A549 (cell line): Measurements from ENCODE around the gene SEMA4B. TPM values are rescaled to one million over a fixed set of nuclear protein-coding genes. Genes with fewer than 3 reads are reported as not detected.

ENCODE experiments used
- ATAC-seq, 2 experiments: fragments of 200-7000 bp in 1 of 2; fragments of >200 bp in 1 of 2; cut with Nextera tagmentation in 1 of 2; cut with Tn5 transposase in 1 of 2; 3 replicates each; pipeline versions ENCODE4 v1.8.0 to v1.9.1; 2018 to 2020; ENCODE audit warnings: mild to moderate bottlenecking in 1 of 2, moderate library complexity in 1 of 2
- CTCF ChIA-PET: fragments of 300-600 bp; sonication (Branson Sonifier 250); formaldehyde crosslinking; extraction: SDS; loops from one replicate; lab custom pipeline; 2021; ENCODE audit warnings: antibody characterized with exemption, inconsistent platforms; lab: Yijun Ruan, JAX
- POLR2A ChIA-PET: fragments of 350-600 bp; formaldehyde crosslinking; extraction: SDS; loops from one replicate; lab custom pipeline; 2021; ENCODE audit warnings: antibody characterized with exemption, inconsistent platforms; lab: Yijun Ruan, JAX
- DNase-seq, 2 experiments: peaks; one replicate each; pipeline versions ENCODE4 v3.0.0 to v3.0.0-alpha.2; 2011 to 2016; ENCODE audit warnings: low read depth in 1 of 2, low spot score in 1 of 2
- FAIRE-seq: peaks from 2 replicates; lab custom pipeline; 2011; peaks lifted over from hg19 to GRCh38; lab: Jason Lieb, UNC
- H3K27ac ChIP-seq, 2 experiments: fragments of >200 bp; sonication (Bioruptor Twin); formaldehyde crosslinking; 3 replicates each; pipeline ENCODE4 v1.5.1; 2016 to 2017
- H3K4me1 ChIP-seq: fragments of >200 bp; sonication (Bioruptor Twin); formaldehyde crosslinking; 3 replicates; pipeline ENCODE4 v1.6.1; 2016
- H3K4me2 ChIP-seq: fragments of >200 bp; sonication (Bioruptor Twin); formaldehyde crosslinking; 3 replicates; pipeline ENCODE4 v1.6.1; 2016
- H3K4me3 ChIP-seq: fragments of >200 bp; sonication (Bioruptor Twin); formaldehyde crosslinking; 3 replicates; pipeline ENCODE4 v1.5.1; 2016
- H3K9me3 ChIP-seq: fragments of >200 bp; sonication (Bioruptor Twin); formaldehyde crosslinking; 3 replicates; pipeline ENCODE4 v1.6.1; 2016
- CBX2 ChIP-seq: fragments of 200-600 bp; sonication (generic); IDR thresholded peaks from 2 replicates; pipeline ENCODE4 v1.6.1; 2016; ENCODE audit warnings: low read depth, mild to moderate bottlenecking, borderline replicate concordance
- CBX8 ChIP-seq: fragments of 200-600 bp; sonication (generic); IDR thresholded peaks from 2 replicates; pipeline ENCODE4 v1.6.1; 2016
- CHD2 ChIP-seq: fragments of 150-350 bp; IDR thresholded peaks from 2 replicates; pipeline ENCODE4 v1.6.1; 2014; ENCODE audit warnings: low read length; ENCODE audit not compliant: partially characterized antibody
- EHF ChIP-seq: fragments of 250-450 bp; sonication (Bioruptor Pico); IDR thresholded peaks from 2 replicates; pipeline ENCODE4 v1.5.0; 2020; ENCODE audit warnings: mild to moderate bottlenecking
- EHMT2 ChIP-seq: fragments of 200-600 bp; sonication (generic); IDR thresholded peaks from 2 replicates; pipeline ENCODE4 v1.6.1; 2016; ENCODE audit warnings: antibody characterized with exemption, low read depth, mild to moderate bottlenecking, moderate library complexity
- HEYL ChIP-seq: fragments of 250-450 bp; sonication (Bioruptor Pico); IDR thresholded peaks from 2 replicates; pipeline ENCODE4 v1.8.0; 2021; ENCODE audit warnings: mild to moderate bottlenecking, moderate library complexity
- HOXA7 ChIP-seq: fragments of 250-450 bp; sonication (Bioruptor Pico); IDR thresholded peaks from 2 replicates; pipeline ENCODE4 v1.5.0; 2020; ENCODE audit warnings: mild to moderate bottlenecking, moderate library complexity
- JUN ChIP-seq, 2 experiments: fragments of >200 bp; sonication (Bioruptor Twin); formaldehyde crosslinking; IDR thresholded peaks; 2 replicates in 1 of 2; 3 replicates in 1 of 2; pipeline ENCODE4 v1.6.1; 2016 to 2017
- JUNB ChIP-seq: fragments of >200 bp; sonication (Bioruptor Twin); formaldehyde crosslinking; IDR thresholded peaks from 2 replicates; pipeline ENCODE4 v1.6.1; 2016
- KDM1A ChIP-seq: fragments of 200-600 bp; sonication (generic); IDR thresholded peaks from 2 replicates; pipeline ENCODE4 v1.6.1; 2016; ENCODE audit warnings: low read depth, mild to moderate bottlenecking
- KDM5A ChIP-seq: fragments of 200-600 bp; sonication (generic); IDR thresholded peaks from 2 replicates; pipeline ENCODE4 v1.6.1; 2016; ENCODE audit warnings: antibody characterized with exemption, mild to moderate bottlenecking
- MAFK ChIP-seq: fragments of 450-650 bp; IDR thresholded peaks from 2 replicates; pipeline ENCODE4 v1.6.1; 2014; ENCODE audit not compliant: partially characterized antibody
- MAZ ChIP-seq: fragments of 150-350 bp; IDR thresholded peaks from 2 replicates; pipeline ENCODE4 v1.6.1; 2014; ENCODE audit warnings: antibody characterized with exemption, low read depth, low read length, borderline replicate concordance
- MYC ChIP-seq: IDR thresholded peaks from 2 replicates; pipeline ENCODE4 v1.6.1; 2012; ENCODE audit warnings: mild to moderate bottlenecking, inconsistent platforms, low read length, improper control_type of control experiment, borderline replicate concordance
- NFE2L2 ChIP-seq: fragments of 150-350 bp; conservative IDR thresholded peaks from 2 replicates; pipeline ENCODE4 v1.6.1; 2014; ENCODE audit warnings: low read length
- RAD21 ChIP-seq, 2 experiments: fragments of >200 bp in 1 of 2; sonication (Bioruptor Twin) in 1 of 2; formaldehyde crosslinking in 1 of 2; IDR thresholded peaks in 1 of 2; conservative IDR thresholded peaks in 1 of 2; 2 replicates in 1 of 2; 3 replicates in 1 of 2; pipeline ENCODE4 v1.6.1; 2012 to 2018; ENCODE audit warnings: inconsistent platforms in 1 of 2
- RNF2 ChIP-seq: fragments of 200-600 bp; sonication (generic); IDR thresholded peaks from 2 replicates; pipeline ENCODE4 v1.6.1; 2016; ENCODE audit warnings: low read depth, mild to moderate bottlenecking, antibody characterized with exemption, moderate library complexity, borderline replicate concordance
- SMC3 ChIP-seq: fragments of >200 bp; sonication (Bioruptor Twin); formaldehyde crosslinking; IDR thresholded peaks from 3 replicates; pipeline ENCODE4 v1.6.1; 2018; ENCODE audit warnings: inconsistent platforms
- TP53 ChIP-seq: fragments of 250-450 bp; sonication (Bioruptor Pico); IDR thresholded peaks from 2 replicates; pipeline ENCODE4 v1.5.0; 2021; ENCODE audit warnings: mild to moderate bottlenecking, moderate library complexity
- WGBS: methylation state at CpG from one replicate; pipeline ENCODE4 v1.1.6; 2017; ENCODE audit errors: missing lambda C conversion rate; 5-methylcytosine and 5-hydroxymethylcytosine counted together
- polyA plus RNA-seq, 4 experiments: library from polyadenylated mRNA; depleted of rRNA in 3 of 4; stranded (reverse); fragments of >200 nt; fragmentation: RNase III in 1 of 4; extraction: RNeasy Plus Mini Kit Qiagen cat#74134 plus additional on column Dnase treatment in 1 of 4; gene quantifications; 2 replicates in 3 of 4; 3 replicates in 1 of 4; pipeline ENCODE4 v1.2.3, GENCODE V29; 2011 to 2017
- TF ChIP-seq, protein P1 (sequence below): IDR thresholded peaks from 2 replicates; pipeline ENCODE4 v1.6.1; 2012
- TF ChIP-seq, protein P2 (sequence below): IDR thresholded peaks from 2 replicates; pipeline ENCODE4 v1.6.1; 2012

SEMA4B gene
- polyA plus RNA-seq, 2 of the 4 experiments (the other 2 are of a cell fraction) = 45.3 to 47.1 TPM

DNA sequence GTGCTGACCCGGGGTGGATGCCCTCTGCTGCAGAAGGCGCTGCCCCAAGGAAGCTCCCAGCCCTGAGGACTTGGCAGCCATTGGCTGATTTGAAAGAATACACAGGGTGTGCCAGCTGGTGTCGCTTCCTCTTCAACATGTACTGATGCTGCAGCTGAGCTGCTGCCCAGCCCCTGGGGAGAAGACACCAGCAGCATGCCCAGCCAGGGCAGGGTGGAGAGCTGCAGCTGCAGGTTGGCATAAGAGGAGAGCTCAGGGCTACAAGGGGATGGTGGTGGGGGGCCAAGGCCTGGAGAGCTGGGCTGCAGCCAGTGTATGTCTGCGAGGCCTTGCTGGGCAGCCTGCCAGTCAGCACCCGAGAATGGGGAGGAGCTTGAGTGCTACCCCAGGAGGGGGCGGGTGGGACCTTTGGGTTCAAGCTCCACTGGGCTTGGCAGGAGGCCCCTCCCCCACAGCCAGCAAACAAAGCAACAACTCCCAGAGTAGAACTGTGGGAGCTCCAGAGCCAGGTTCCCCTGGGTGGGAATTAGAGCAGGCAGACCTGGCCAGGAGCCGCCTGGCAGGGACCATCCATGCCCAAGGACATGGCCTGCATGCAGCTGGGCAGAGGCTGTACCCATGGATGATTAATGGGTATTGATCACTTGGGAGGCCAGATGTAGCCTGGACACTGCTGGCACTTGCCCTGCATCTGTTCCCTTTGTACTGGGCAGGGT, 9.2 kb upstream of the SEMA4B start:
- ChIA-PET CTCF (interaction anchor here (0.8 to 7.4 kb wide), 12 partner anchors 9 to 220 kb away, joined by 3 to 68 read pairs (median 5); partner anchors contain the start of gene SEMA4B), POLR2A (interaction anchor here (0.7 to 2.4 kb wide), 6 partner anchors 9 to 42 kb away, joined by 3 to 22 read pairs (median 4); partner anchors contain the start of genes CIB1, GDPGP1 and SEMA4B)
- DNase-seq (peak in 1 of 2 experiments; percentile 92), FAIRE-seq (no peak), ATAC-seq (peak; percentile 84 to 85)
- TF ChIP-seq CBX2 = no peak
- TF ChIP-seq KDM1A = no peak
- TF ChIP-seq JUNB = no peak
- TF ChIP-seq KDM5A = no peak
- TF ChIP-seq CHD2 = no peak
- no peak for TF ChIP-seq RNF2
- TF ChIP-seq SMC3 = 0 out of 3 replicates have a peak, but pooled peaks have one; percentile 9
- no peak for TF ChIP-seq HOXA7 (CRISPR knock-in tag)
- TF ChIP-seq, protein P1, sequence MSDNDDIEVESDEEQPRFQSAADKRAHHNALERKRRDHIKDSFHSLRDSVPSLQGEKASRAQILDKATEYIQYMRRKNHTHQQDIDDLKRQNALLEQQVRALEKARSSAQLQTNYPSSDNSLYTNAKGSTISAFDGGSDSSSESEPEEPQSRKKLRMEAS = peak; percentile 51; the same call in 1 of the 2 replicates
- TF ChIP-seq JUN (IDR thresholded peaks at IDR 0.05) = peak in 1 of 2 experiments; percentile 59; a peak in 1 of 5 replicates
- no peak for TF ChIP-seq TP53 (CRISPR knock-in tag)
- TF ChIP-seq, protein P2, sequence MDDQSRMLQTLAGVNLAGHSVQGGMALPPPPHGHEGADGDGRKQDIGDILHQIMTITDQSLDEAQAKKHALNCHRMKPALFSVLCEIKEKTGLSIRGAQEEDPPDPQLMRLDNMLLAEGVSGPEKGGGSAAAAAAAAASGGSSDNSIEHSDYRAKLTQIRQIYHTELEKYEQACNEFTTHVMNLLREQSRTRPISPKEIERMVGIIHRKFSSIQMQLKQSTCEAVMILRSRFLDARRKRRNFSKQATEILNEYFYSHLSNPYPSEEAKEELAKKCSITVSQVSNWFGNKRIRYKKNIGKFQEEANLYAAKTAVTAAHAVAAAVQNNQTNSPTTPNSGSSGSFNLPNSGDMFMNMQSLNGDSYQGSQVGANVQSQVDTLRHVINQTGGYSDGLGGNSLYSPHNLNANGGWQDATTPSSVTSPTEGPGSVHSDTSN = no peak
- peak in 1 of 2 experiments; percentile 16; a peak in 1 of 5 replicates for TF ChIP-seq RAD21 (conservative IDR thresholded peaks at IDR 0.05 in 1 of 2, IDR thresholded peaks at IDR 0.05 in 1 of 2)
- no peak for TF ChIP-seq MAZ
- no peak for TF ChIP-seq EHMT2
- TF ChIP-seq HEYL = no peak
- no peak for TF ChIP-seq EHF
- no peak overlapping the region for H3K4me3 ChIP-seq
- H3K4me1 ChIP-seq = peaks cover 55% of the 10 kb centered on the region
- H3K9me3 ChIP-seq = no peaks in the 10 kb centered on the region
- 5% methylated on average over 7 of the region's 7 CpGs for WGBS
- H3K27ac ChIP-seq = peak overlapping the region; percentile 74 to 89
- peak overlapping the region; percentile 61 for H3K4me2 ChIP-seq

DNA sequence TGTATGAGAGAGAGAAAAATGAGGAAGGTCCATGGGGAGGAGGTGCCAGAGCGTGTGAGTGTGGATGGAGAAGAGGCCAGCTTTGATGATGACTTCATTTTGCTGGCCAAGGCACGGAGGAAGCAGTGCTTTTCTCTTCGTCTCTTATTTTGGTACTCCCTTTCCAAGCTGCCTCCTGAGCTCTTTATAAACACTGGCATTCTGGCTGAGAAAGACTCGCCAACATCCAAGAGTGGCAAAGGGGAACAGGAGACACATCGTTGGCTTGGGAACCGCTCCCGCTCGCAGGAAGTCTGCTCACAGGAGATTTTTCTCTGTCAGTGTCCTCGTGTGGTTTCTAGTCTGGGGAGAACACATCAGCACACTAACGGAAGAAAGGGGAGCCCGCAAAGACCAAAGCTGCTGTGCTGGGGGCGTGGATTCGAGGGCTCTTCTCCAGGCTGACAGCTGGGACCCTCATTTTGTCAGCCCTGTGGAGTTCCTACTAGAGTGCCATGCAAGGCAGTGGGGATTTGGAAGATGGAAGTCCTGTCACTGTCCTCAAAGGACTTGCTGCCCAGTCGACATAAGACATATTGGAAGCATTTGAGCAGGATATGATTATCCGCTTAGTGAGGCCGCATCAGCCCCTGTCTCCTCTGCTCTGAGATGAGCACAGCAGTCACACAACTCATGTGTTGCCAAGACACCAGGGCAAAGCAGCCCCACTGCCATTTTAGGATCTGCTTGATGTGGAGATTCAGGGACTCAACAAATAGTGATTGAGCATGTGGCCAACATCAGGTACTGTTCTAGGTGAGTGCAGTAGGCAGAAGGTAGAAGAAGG, 8.0 kb upstream of the SEMA4B start:
- TF ChIP-seq NFE2L2 = no peak
- no peak for TF ChIP-seq CBX8
- WGBS = 92% methylated on average over 16 of the region's 16 CpGs
- Histone ChIP-seq H3K4me3 (no peak overlapping the region), H3K27ac (peak overlapping the region; percentile 74 to 89), H3K4me2 (peak overlapping the region; percentile 61), H3K9me3 (no peaks in the 10 kb centered on the region), H3K4me1 (peaks cover 55% of the 10 kb centered on the region)
- CTCF ChIA-PET = interaction anchor here (0.8 to 7.4 kb wide), 9 partner anchors 8 to 50 kb away, joined by 3 to 68 read pairs (median 4); partner anchors contain the start of gene SEMA4B
- DNase-seq = no peak
- POLR2A ChIA-PET = interaction anchor here (1.4 to 2.4 kb wide), 2 partner anchors 8 to 19 kb away, joined by 5 to 22 read pairs; partner anchors contain the start of gene SEMA4B
- no peak for ATAC-seq
- FAIRE-seq = no peak

- CTCF ChIA-PET = interaction anchor here (0.6 to 7.4 kb wide), 6 partner anchors 10 to 404 kb away, joined by 4 to 68 read pairs (median 6); no protein-coding TSS in a partner anchor
- Histone ChIP-seq H3K4me1 (peaks cover 51% of the 10 kb centered on the region), H3K27ac (peak overlapping the region in 1 of 2 experiments; percentile 22; a peak in 1 of 6 replicates), H3K9me3 (no peaks in the 10 kb centered on the region), H3K4me3 (no peak overlapping the region), H3K4me2 (no peak overlapping the region)
- ATAC-seq = no peak
- no peak for DNase-seq
- POLR2A ChIA-PET = interaction anchor here (0.9 to 1.3 kb wide), 2 partner anchors 21 to 28 kb away, joined by 5 read pairs; no protein-coding TSS in a partner anchor
- 81% methylated on average over 2 of the region's 2 CpGs for WGBS
- no peak for FAIRE-seq
- no peak for TF ChIP-seq MYC
- TF ChIP-seq MAZ = no peak
- peak; percentile 66 for TF ChIP-seq MAFK
- peak; percentile 51; the same call in 1 of the 2 replicates for TF ChIP-seq NFE2L2
- TF ChIP-seq CBX2 = no peak
These were observed 6.5 kb upstream of the SEMA4B start for GRCh38 chr15:90194655-90195054.
